ENCODE measurements around the gene FER. TPM values are rescaled to one million over a fixed set of nuclear protein-coding genes. Genes with fewer than 3 reads are reported as not detected.

The FER gene
- total and polyA plus RNA-seq, 9 of the 15 experiments (the other 6 are each of a cell fraction or from before 2014, with no cell fraction given) = 6.7 to 18.2 (median 8.9) TPM

DNA sequence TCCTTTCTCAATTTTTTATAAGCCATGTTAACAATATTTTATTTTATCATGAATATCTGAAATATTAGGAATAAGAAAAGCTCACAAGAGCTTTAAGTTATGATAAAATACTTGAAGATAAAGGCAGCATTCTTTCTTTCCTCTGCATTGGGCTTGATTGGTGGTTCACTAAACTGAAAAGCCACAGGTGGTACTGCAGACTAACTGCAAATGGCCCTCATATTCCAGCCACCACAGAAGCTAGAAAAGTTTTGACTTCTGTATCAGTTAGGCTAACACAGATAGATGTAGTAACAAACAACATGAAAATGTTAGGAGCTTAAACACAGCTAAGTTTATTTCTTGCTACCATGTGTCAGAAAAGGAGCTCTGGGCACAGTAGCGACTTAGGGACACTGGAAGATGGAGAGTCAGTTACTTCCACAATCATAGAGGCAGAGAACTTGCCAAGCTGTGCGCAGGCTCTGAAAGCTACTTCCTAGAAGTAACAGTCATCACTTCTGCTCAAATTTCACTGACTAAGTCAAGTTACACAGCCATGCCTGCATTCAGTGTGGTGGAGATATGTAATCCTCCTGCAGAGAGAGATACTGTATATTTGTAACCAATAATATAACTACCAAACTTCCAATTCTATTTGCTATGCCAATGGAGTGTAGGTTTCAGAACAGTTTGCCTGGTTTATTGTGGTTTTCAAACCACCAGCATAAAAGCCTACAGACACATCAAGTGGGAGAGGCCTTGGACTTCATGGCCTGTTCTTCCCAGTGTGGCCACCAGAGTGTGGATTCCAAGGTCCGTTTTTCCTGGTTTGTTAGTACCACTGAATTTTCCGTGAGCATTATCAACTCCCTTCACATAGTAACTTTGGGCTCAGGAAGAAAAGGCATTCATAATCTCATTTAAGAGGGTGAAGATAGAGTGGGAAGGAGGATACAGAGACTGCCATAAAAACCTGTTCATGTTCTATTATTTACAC, 393.8 kb downstream of the FER start:
- FAIRE-seq (peak; percentile 32), ATAC-seq (peak; percentile 77), DNase-seq (ENCODE audit: extremely low read depth in 1 of 4, low spot score in 3 of 4) (peak in 2 of 4 experiments; percentile 6 to 51)
- in situ Hi-C loops (cut with MboI) = no loop called here
- no peaks in the 10 kb centered on the region for H3K27me3 ChIP-seq (ENCODE audit: control insufficient read depth in 2 of 2, insufficient read depth in 2 of 2, low read length in 2 of 2)
- H2AFZ ChIP-seq (ENCODE audit: low read depth, low read length) = peak overlapping the region; percentile 60
- H3K9me3 ChIP-seq (replicated peaks; ENCODE audit: control insufficient read depth, insufficient read depth, low read depth, low read length) = no peaks in the 10 kb centered on the region
- intact Hi-C loops (cut with micrococcal nuclease) = no loop called here
- H3K27ac ChIP-seq (ENCODE audit: extremely low read depth, low read depth, low read length) = no peak overlapping the region; the same call in 2 of the 3 replicates
- H3K9ac ChIP-seq (ENCODE audit: insufficient read depth in 1 of 2, low read depth in 2 of 2, low read length in 2 of 2) = no peak overlapping the region
- ChIA-PET CTCF (ENCODE audit: low intra/inter-chr PET ratio) (no interaction called here), POLR2A (interaction anchor here (1.0 kb wide), 1 partner anchor 8 kb away, joined by 3 read pairs; no protein-coding TSS in a partner anchor)
- H3K4me1 ChIP-seq (replicated peaks in 1 of 2; ENCODE audit: control insufficient read depth in 2 of 2, insufficient read depth in 2 of 2, low read length in 2 of 2) = peaks cover 0 to 7% of the 10 kb centered on the region in 2 experiments; a peak in 2 of 5 replicates
- H3K4me3 ChIP-seq = no peak overlapping the region
- no TSS peak for BruUV-seq (replicated peaks)
- WGBS (ENCODE audit: insufficient coverage, low coverage, missing lambda C conversion rate) = 13% methylated on average over 4 of the region's 4 CpGs
- H3K4me2 ChIP-seq (ENCODE audit: insufficient read depth, low read length) = no peak overlapping the region
- no peaks in the 10 kb centered on the region for H3K9me1 ChIP-seq (ENCODE audit: control insufficient read depth, insufficient read depth, low read length)
- H3K36me3 ChIP-seq (ENCODE audit: control insufficient read depth, insufficient read depth, low read length) = no peaks in the 10 kb centered on the region
- no peaks in the 10 kb centered on the region for H3K79me2 ChIP-seq (ENCODE audit: control insufficient read depth, insufficient read depth, low read length)
- TF ChIP-seq RBM22 (IDR thresholded peaks at IDR 0.05; ENCODE audit: low read depth, low read length, poor library complexity, severe bottlenecking) = no peak
- peak; percentile 76 to 79 for TF ChIP-seq NRF1 (conservative IDR thresholded peaks at IDR 0.05 in 1 of 2, IDR thresholded peaks at IDR 0.05 in 1 of 2)
- peak; percentile 38; the same call in 1 of the 2 replicates for TF ChIP-seq TCF3 (CRISPR knock-in tag; IDR thresholded peaks at IDR 0.05)
- TF ChIP-seq JUND (IDR thresholded peaks at IDR 0.05; ENCODE audit: borderline replicate concordance, low read depth, low read length) = no peak
- peak; percentile 45; the same call in 2 of the 3 replicates for TF ChIP-seq JUND (tag; IDR thresholded peaks at IDR 0.05; ENCODE audit: borderline replicate concordance, low read depth, low read length)
- TF ChIP-seq HNRNPK (IDR thresholded peaks at IDR 0.05; ENCODE audit: low read depth, low read length, poor library complexity, severe bottlenecking) = no peak
- TF ChIP-seq, protein P1, sequence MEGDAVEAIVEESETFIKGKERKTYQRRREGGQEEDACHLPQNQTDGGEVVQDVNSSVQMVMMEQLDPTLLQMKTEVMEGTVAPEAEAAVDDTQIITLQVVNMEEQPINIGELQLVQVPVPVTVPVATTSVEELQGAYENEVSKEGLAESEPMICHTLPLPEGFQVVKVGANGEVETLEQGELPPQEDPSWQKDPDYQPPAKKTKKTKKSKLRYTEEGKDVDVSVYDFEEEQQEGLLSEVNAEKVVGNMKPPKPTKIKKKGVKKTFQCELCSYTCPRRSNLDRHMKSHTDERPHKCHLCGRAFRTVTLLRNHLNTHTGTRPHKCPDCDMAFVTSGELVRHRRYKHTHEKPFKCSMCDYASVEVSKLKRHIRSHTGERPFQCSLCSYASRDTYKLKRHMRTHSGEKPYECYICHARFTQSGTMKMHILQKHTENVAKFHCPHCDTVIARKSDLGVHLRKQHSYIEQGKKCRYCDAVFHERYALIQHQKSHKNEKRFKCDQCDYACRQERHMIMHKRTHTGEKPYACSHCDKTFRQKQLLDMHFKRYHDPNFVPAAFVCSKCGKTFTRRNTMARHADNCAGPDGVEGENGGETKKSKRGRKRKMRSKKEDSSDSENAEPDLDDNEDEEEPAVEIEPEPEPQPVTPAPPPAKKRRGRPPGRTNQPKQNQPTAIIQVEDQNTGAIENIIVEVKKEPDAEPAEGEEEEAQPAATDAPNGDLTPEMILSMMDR (IDR thresholded peaks at IDR 0.05 in 2 of 3, conservative IDR thresholded peaks at IDR 0.05 in 1 of 3; ENCODE audit: insufficient read depth in 2 of 3, low read depth in 1 of 3, low read length in 3 of 3) = peak in 2 of 3 experiments; percentile 28 to 30; a peak in 2 of 6 replicates
- TF ChIP-seq RAD21 (CRISPR knock-in tag; conservative IDR thresholded peaks at IDR 0.05 in 1 of 2, IDR thresholded peaks at IDR 0.05 in 1 of 2) = peak in 1 of 2 experiments; percentile 35; a peak in 1 of 4 replicates
- no peaks in the 10 kb centered on the region for H4K20me1 ChIP-seq (replicated peaks; ENCODE audit: control insufficient read depth, insufficient read depth, low read length)
